Heart right ventricle (tissue), 16 donors: ENCODE measurements around the gene CDCA8. TPM values are rescaled to one million over a fixed set of nuclear protein-coding genes. Genes with fewer than 3 reads are reported as not detected.

ENCODE experiments used
- ATAC-seq, 8 donors: fragments of 200-7000 bp; cut with Tn5 transposase; one replicate each; pipeline ENCODE4 v1.9.1; 2020; ENCODE audit warnings: mild to moderate bottlenecking in 8 of 8, moderate library complexity in 8 of 8, moderate number of reproducible peaks in 1 of 8
- DNase-seq, 2 donors: peaks; one replicate each; pipeline ENCODE4 v3.0.0-alpha.2; 2020
- H3K27ac ChIP-seq, 10 donors: fragments of 200-600 bp; sonication (generic) in 2 of 10; one replicate each; pipeline versions ENCODE4 v1.5.0 to v1.8.0; 2020 to 2022; ENCODE audit warnings: mild to moderate bottlenecking in 3 of 10
- H3K27me3 ChIP-seq, 7 donors: fragments of 200-600 bp; one replicate each; pipeline ENCODE4 v1.8.0; 2021 to 2022; ENCODE audit warnings: mild to moderate bottlenecking in 2 of 7
- H3K36me3 ChIP-seq, 9 donors: fragments of 200-600 bp; sonication (generic) in 1 of 9; one replicate each; pipeline versions ENCODE4 v1.5.0 to v1.8.0; 2020 to 2022; ENCODE audit warnings: mild to moderate bottlenecking in 2 of 9
- H3K4me1 ChIP-seq, 9 donors: fragments of 200-600 bp; sonication (generic) in 1 of 9; one replicate each; pipeline versions ENCODE4 v1.5.0 to v1.8.0; 2020 to 2022; ENCODE audit warnings: mild to moderate bottlenecking in 4 of 9
- H3K4me3 ChIP-seq, 10 donors: fragments of 200-600 bp; sonication (generic) in 2 of 10; one replicate each; pipeline versions ENCODE4 v1.5.0 to v1.8.0; 2020 to 2022; ENCODE audit warnings: mild to moderate bottlenecking in 7 of 10, moderate library complexity in 2 of 10
- H3K9me3 ChIP-seq, 11 donors: fragments of 200-600 bp in 10 of 11; sonication (generic) in 2 of 11; one replicate each; pipeline versions ENCODE4 v1.5.0 to v1.8.0; 2013 to 2022; ENCODE audit warnings: mild to moderate bottlenecking in 2 of 11, control low read depth in 1 of 11, moderate library complexity in 1 of 11
- WGBS, 2 donors: extraction: QIAGEN DNeasy Blood & Tissue Kit; methylation state at CpG; one replicate each; pipeline ENCODE4 v1.1.7; 2013; ENCODE audit warnings: inconsistent platforms in 1 of 2; 5-methylcytosine and 5-hydroxymethylcytosine counted together
- intact Hi-C, 10 donors: fragments of 100-400 bp; cut with DNase I; formaldehyde crosslinking; loops; one replicate each; pipeline versions ENCODE4 v1.11.1 to v1.14.2; 2022
- polyA plus RNA-seq, 2 donors: library from polyadenylated mRNA; stranded (reverse); fragments of 200-250 nt; gene quantifications; one replicate each; pipeline ENCODE4 v1.2.3, GENCODE V29; 2013
- total RNA-seq, 10 donors: library from RNA; stranded (reverse); fragmentation: NEBNext Ultra II Directional in 3 of 10; extraction: Animal tissue kit (Norgen Biotek cat#: 25700) in 3 of 10; gene quantifications; one replicate each; pipeline versions ENCODE4 v1.2.1 to v1.2.4, GENCODE V29; 2021 to 2023
- TF ChIP-seq, protein P1 (sequence below), 9 donors: fragments of 200-600 bp; sonication (generic) in 2 of 9; IDR thresholded peaks; one replicate each; pipeline versions ENCODE4 v1.5.0 to v1.8.0; 2021 to 2022; ENCODE audit warnings: antibody characterized with exemption in 9 of 9, mild to moderate bottlenecking in 5 of 9, moderate library complexity in 1 of 9
- donor health status: Arrhythmogenic right ventricular cardiomyopathy.
- donor health status: ischemic (EF 13 %, LVEDD 7.1; RV severe dilation, severe dysfunction).
- donor health status: healthy with polysubstance abuse.
- donor health status: DM: no; HTN: yes; CAD: no.
- donor health status: DM: no; HTN: no; CAD: no.
- donor health status: ischemic (EF 25% LVEDD 6.9; RV normal size, moderate dysfunction).
- donor health status: ischemic (EF 25% LVEDD 5.7; RV mildly dilated, moderate dysfunction).
- donor health status: healthy.
- donor health status: DM: yes; HTN: yes; CAD: no.
- donor health status: Ischemic cardiomyopathy.
- donor health status: ischemic (EF 35%, LVEDD 5.7; RV mildly dilated, moderate dysfunction).
- donor health status: nonischemic (EF 11% LVEDD 7.7; RV severe dilation, severe dysfunction).
- donor health status: DM: yes; HTN: yes; CAD: no.
- donor health status: PGD.
- donor health status: ischemic (EF 29% LVEDD 5.4; RV normal size, mild dysfunction).
- donor health status: nonischemic (EF 23%, LVEDD 6.1; RV moderate dilation, normal function).

The CDCA8 gene
- total and polyA plus RNA-seq, 12 donors, result 0.09 to 2.9 (median 0.41) TPM; not detected in 1

DNA sequence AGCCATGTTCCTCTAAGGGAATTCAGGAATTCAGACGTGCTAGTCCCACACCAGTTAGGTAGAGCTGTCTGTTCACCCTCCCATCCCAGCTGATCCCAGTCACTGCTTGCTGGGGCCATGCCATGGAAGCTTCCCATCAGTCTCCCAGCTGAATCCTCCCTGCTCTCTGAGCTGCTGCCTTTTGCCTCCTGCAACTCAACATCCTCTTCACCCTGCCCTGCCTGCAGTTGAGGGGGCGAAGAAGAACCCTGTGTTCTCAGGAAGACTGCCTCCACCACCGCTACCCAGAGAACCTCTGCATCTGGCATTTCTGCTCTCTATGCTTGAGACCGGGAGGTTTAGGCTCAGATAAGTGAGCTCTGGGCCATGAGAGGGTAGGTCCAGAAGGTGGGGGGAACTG lies 16.2 kb downstream of the CDCA8 start:
- Histone ChIP-seq H3K4me1 (no peaks in the 10 kb centered on the region), H3K36me3 (peaks cover 0 to 71% (median 0%) of the 10 kb centered on the region in 9 donors), H3K4me3 (no peak overlapping the region), H3K27me3 (no peaks in the 10 kb centered on the region), H3K27ac (no peak overlapping the region), H3K9me3 (no peaks in the 10 kb centered on the region)
- TF ChIP-seq, protein P1, sequence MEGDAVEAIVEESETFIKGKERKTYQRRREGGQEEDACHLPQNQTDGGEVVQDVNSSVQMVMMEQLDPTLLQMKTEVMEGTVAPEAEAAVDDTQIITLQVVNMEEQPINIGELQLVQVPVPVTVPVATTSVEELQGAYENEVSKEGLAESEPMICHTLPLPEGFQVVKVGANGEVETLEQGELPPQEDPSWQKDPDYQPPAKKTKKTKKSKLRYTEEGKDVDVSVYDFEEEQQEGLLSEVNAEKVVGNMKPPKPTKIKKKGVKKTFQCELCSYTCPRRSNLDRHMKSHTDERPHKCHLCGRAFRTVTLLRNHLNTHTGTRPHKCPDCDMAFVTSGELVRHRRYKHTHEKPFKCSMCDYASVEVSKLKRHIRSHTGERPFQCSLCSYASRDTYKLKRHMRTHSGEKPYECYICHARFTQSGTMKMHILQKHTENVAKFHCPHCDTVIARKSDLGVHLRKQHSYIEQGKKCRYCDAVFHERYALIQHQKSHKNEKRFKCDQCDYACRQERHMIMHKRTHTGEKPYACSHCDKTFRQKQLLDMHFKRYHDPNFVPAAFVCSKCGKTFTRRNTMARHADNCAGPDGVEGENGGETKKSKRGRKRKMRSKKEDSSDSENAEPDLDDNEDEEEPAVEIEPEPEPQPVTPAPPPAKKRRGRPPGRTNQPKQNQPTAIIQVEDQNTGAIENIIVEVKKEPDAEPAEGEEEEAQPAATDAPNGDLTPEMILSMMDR (IDR thresholded peaks at IDR 0.05), result no peak
- intact Hi-C loops, result no loop called here
- DNase-seq, result no peak
- 88 to 89% methylated on average over 4 of the region's 4 CpGs for WGBS, 2 donors
- ATAC-seq, result no peak

DNA sequence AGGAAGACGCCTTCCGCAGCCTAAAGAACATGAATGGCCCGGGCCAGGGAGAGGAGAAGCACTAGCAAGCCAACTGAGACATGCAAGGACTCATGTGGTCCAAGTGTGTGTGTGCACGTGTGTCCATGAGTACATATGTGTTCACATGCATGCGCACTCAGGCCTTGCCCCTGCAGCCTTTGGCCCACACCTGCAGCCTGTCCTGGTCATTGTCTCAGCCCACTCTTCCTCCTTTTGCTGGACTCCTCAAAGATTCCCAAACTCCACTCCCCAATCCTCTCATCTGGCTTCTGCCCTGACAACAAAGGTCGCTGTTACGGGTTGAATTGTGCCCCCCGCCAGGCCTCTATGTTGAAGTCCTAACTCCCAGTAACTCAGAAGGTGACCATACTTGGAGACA lies 21.9 kb downstream of the CDCA8 start:
- 81 to 82% methylated on average over 8 of the region's 8 CpGs for WGBS, 2 donors
- H3K36me3 ChIP-seq, result peaks cover 0 to 14% (median 0%) of the 10 kb centered on the region in 9 donors
- H3K4me3 ChIP-seq, result no peak overlapping the region
- TF ChIP-seq, protein P1 (IDR thresholded peaks at IDR 0.05), result no peak
- no peak for DNase-seq
- no peaks in the 10 kb centered on the region for H3K9me3 ChIP-seq
- no peak overlapping the region for H3K27ac ChIP-seq
- intact Hi-C loops, result no loop called here
- ATAC-seq, result no peak
- peaks cover 0 to 9% (median 4%) of the 10 kb centered on the region in 7 donors for H3K27me3 ChIP-seq
- H3K4me1 ChIP-seq, result no peaks in the 10 kb centered on the region

DNA sequence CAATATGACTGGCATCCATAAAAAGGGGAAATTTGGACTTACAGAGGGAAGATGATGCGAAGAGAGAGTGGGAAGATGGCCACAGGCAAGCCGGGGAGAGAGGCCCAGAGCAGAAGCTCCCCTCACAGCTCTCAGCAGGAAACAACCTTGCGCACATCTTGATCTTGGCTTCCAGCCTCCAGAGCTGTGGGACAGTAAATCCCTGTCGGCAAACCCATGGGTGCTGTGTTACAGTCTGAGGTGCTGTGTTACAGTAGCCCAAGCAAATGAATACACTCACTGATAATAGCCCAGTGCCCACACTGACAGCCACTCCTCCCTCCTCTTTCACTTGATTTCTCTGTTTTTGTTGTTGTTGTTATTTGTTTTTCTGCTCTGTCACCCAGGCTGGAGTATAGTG lies 22.4 kb downstream of the CDCA8 start:
- no peak for ATAC-seq
- intact Hi-C loops, result no loop called here
- 83 to 86% methylated on average over 4 of the region's 4 CpGs for WGBS, 2 donors

DNA sequence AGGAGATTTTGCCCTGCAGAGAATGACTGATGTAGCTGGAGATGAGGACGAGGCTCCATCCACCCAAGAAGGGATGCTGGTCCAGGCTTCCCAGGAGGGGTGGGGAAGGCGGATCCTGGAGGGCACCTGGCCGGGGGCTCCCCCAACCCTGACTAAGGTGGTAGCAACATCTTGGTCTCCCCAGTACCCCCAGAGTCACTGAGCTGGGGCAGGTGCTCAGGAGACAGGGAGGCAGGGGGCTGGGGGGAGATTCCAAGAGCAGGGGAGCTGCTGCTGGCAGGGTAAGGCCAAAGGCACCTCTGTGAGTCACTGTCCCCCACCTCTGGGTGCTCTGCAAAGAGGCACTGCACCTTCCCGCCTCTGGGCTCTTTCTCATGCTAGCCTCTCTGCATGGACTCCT lies 24.0 kb downstream of the CDCA8 start:
- Histone ChIP-seq H3K4me3 (no peak overlapping the region), H3K27me3 (peaks cover 0 to 16% (median 4%) of the 10 kb centered on the region in 7 donors), H3K9me3 (no peaks in the 10 kb centered on the region), H3K4me1 (no peaks in the 10 kb centered on the region), H3K36me3 (no peaks in the 10 kb centered on the region), H3K27ac (no peak overlapping the region)
- TF ChIP-seq, protein P1 (IDR thresholded peaks at IDR 0.05), result no peak
- no peak for ATAC-seq
- 74 to 82% methylated on average over 4 of the region's 4 CpGs for WGBS, 2 donors
- intact Hi-C loops, result no loop called here
- no peak for DNase-seq

More for the DNA sequence above, 22.4 kb downstream of the CDCA8 start:
- no peaks in the 10 kb centered on the region for H3K4me1 ChIP-seq
- TF ChIP-seq, protein P1 (IDR thresholded peaks at IDR 0.05), result no peak
- H3K27me3 ChIP-seq, result peaks cover 0 to 9% (median 4%) of the 10 kb centered on the region in 7 donors
- H3K4me3 ChIP-seq, result no peak overlapping the region
- H3K27ac ChIP-seq, result no peak overlapping the region
- no peaks in the 10 kb centered on the region for H3K9me3 ChIP-seq
- no peak for DNase-seq
- peaks cover 0 to 10% (median 0%) of the 10 kb centered on the region in 9 donors for H3K36me3 ChIP-seq
